Prostate gland (tissue), 2 donors: ENCODE data around the gene UQCRC2. TPM values are rescaled to one million over a fixed set of nuclear protein-coding genes. Genes with fewer than 3 reads are reported as not detected.
"Not testable (repeated sequence)": the region's sequence is repeated elsewhere in the genome, so short reads cannot be mapped to it uniquely, and the experiment has no call there.

Experiments
- DNase-seq: peaks from one replicate; pipeline ENCODE4 v3.0.0-alpha.2; 2019; ENCODE audit warnings: low spot score
- H3K27ac ChIP-seq, 2 donors: fragments of 200-600 bp; sonication (generic); 2 replicates each; pipeline ENCODE4 v1.5.1; 2017 to 2019
- H3K27me3 ChIP-seq: fragments of 200-600 bp; sonication (generic); replicated peaks from 2 replicates; pipeline ENCODE4 v1.5.1; 2019; ENCODE audit not compliant: insufficient read depth
- H3K36me3 ChIP-seq, 2 donors: fragments of 200-600 bp; sonication (generic); 1 replicate in 1 of 2; 2 replicates in 1 of 2; pipeline versions ENCODE4 v1.5.1 to v1.8.1; 2017 to 2019
- H3K4me1 ChIP-seq: fragments of 200-600 bp; sonication (generic); replicated peaks from 2 replicates; pipeline ENCODE4 v1.5.1; 2019
- H3K4me3 ChIP-seq, 2 donors: fragments of 200-600 bp; sonication (generic); 2 replicates each; pipeline ENCODE4 v1.5.1; 2017 to 2019
- H3K9me3 ChIP-seq: fragments of 200-600 bp; sonication (generic); 2 replicates; pipeline ENCODE4 v1.5.1; 2017
- CTCF ChIP-seq, 4 experiments: fragments of 200-600 bp in 2 of 4; fragments of 450-650 bp in 2 of 4; sonication (generic) in 2 of 4; IDR thresholded peaks; 1 replicate in 3 of 4; 2 replicates in 1 of 4; pipeline ENCODE4 v1.5.1; 2016 to 2019; ENCODE audit warnings: antibody characterized with exemption in 4 of 4, mild to moderate bottlenecking in 2 of 4, moderate library complexity in 2 of 4
- POLR2A ChIP-seq: fragments of 450-650 bp; IDR thresholded peaks from one replicate; pipeline ENCODE4 v1.6.1; 2016; ENCODE audit warnings: antibody characterized with exemption, mild to moderate bottlenecking
- POLR2AphosphoS5 ChIP-seq: sonication (generic); formaldehyde crosslinking; IDR thresholded peaks from one replicate; pipeline ENCODE4 v1.6.1; 2017; ENCODE audit warnings: antibody characterized with exemption
- WGBS: methylation state at CpG from one replicate; pipeline ENCODE4 v1.1.5; 2018; 5-methylcytosine and 5-hydroxymethylcytosine counted together
- intact Hi-C: fragments of 100-400 bp; cut with DNase I; formaldehyde crosslinking; loops from one replicate; pipeline ENCODE4 v1.14.2; 2022
- total RNA-seq, 2 donors: library from RNA; depleted of rRNA; stranded (reverse); fragments of >200 nt; gene quantifications; one replicate each; pipeline ENCODE4 v1.1.0, GENCODE V29; 2016

UQCRC2 gene
- total RNA-seq, 2 donors from 2014 or later = 123 to 138 TPM

DNA sequence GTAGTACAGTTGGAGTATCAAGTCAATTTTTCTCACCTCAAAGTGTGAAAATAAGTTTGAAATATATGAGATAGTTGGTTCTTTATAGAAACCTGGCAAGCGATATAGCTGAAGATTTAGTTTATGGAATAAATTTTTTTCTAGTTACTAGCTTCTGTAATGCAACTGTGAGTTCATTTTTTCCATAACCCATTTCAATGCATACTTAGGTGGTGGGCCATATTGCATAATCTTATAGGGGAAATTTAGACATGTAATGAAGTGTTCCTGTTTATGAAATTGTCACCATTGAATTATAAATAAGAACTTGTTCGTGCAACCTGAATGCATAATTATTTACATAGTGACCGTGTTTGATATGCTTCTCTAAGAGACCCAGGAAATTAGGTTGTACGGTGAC lies 63.8 kb downstream of the UQCRC2 start:
- DNase-seq = no peak
- Histone ChIP-seq H3K9me3 (no peaks in the 10 kb centered on the region), H3K36me3 (no peaks in the 10 kb centered on the region), H3K27ac (no peak overlapping the region), H3K27me3 (no peaks in the 10 kb centered on the region), H3K4me3 (no peak overlapping the region), H3K4me1 (no peaks in the 10 kb centered on the region)
- TF ChIP-seq POLR2A (no peak), POLR2AphosphoS5 (no peak), CTCF (IDR thresholded peaks at IDR 0.05) (no peak)
- intact Hi-C loops = no loop called here
- 85% methylated on average over 4 of the region's 4 CpGs for WGBS

DNA sequence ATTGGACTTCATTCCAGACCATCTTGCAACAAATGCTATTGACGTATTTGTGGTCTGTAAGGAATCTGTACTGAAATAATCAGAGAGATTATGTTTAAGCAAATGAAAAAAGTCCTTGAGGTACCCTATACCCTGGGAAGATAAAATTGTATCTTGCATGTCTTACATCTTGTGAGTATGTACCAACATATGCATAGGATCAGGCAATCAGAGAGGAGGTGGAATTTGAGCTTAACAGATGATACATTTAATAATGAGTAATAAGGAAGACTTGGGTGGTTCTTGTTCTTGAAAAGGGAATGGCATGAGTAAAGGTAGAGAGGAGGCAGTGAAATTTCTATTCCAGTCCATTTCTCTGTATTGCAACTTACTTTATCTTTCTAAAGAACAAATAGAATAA lies 65.4 kb downstream of the UQCRC2 start:
- no peak for DNase-seq
- Histone ChIP-seq H3K36me3 (no peaks in the 10 kb centered on the region), H3K4me1 (no peaks in the 10 kb centered on the region), H3K9me3 (no peaks in the 10 kb centered on the region), H3K4me3 (no peak overlapping the region), H3K27ac (no peak overlapping the region), H3K27me3 (no peaks in the 10 kb centered on the region)
- no peak for TF ChIP-seq POLR2A
- TF ChIP-seq POLR2AphosphoS5 = no peak
- no peak for TF ChIP-seq CTCF (IDR thresholded peaks at IDR 0.05)
- WGBS = 100% methylated on average over 1 of the region's 1 CpG
- intact Hi-C loops = no loop called here

DNA sequence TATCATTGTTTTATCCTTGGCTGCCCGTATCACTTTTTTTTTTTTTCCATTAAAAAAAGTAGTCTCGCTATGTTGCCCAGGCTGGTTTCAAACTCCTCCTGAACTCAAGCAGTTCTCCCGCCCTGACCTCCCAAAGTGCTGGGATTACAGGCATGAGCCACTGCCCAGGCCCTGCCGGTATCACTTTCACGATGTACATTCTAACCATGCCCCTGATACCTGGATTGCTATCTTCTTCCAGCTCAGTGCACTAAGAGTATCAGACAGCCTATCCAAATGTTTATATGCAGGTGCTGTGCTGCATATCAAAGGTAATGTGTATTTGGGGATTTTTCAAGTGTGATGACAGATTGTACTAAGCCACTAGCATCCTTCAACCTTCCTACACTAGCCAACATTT lies 69.0 kb downstream of the UQCRC2 start:
- peaks cover 3% of the 10 kb centered on the region for H3K4me1 ChIP-seq
- H3K27ac ChIP-seq = no peak overlapping the region
- intact Hi-C loops = no loop called here
- 85% methylated on average over 5 of the region's 5 CpGs for WGBS
- no peaks in the 10 kb centered on the region for H3K9me3 ChIP-seq
- H3K36me3 ChIP-seq = no peaks in the 10 kb centered on the region
- no peak for TF ChIP-seq POLR2A
- TF ChIP-seq POLR2AphosphoS5 = no peak
- no peak for TF ChIP-seq CTCF (IDR thresholded peaks at IDR 0.05)
- no peaks in the 10 kb centered on the region for H3K27me3 ChIP-seq
- no peak overlapping the region for H3K4me3 ChIP-seq
- no peak for DNase-seq

GRCh38 chr16:22023505-22023904 lies 70.3 kb downstream of the UQCRC2 start:
- TF ChIP-seq POLR2A (no peak), CTCF (IDR thresholded peaks at IDR 0.05) (no peak), POLR2AphosphoS5 (no peak)
- no peak overlapping the region for H3K27ac ChIP-seq
- no peaks in the 10 kb centered on the region for H3K36me3 ChIP-seq
- H3K9me3 ChIP-seq = no peaks in the 10 kb centered on the region
- H3K4me1 ChIP-seq = peaks cover 3% of the 10 kb centered on the region
- no peak overlapping the region for H3K4me3 ChIP-seq
- intact Hi-C loops = no loop called here
- H3K27me3 ChIP-seq = no peaks in the 10 kb centered on the region
- 95% methylated on average over 1 of the region's 1 CpG for WGBS
- no peak for DNase-seq

- intact Hi-C loops, H3K4me1 ChIP-seq, H3K4me3 ChIP-seq, DNase-seq, H3K27ac ChIP-seq, H3K36me3 ChIP-seq, H3K9me3 ChIP-seq, H3K27me3 ChIP-seq: not testable (repeated sequence)
- 97% methylated on average over 4 of the region's 4 CpGs for WGBS
Measured at GRCh38 chr16:22024785-22025184, 71.6 kb downstream of the UQCRC2 start.
